Stimulated activated CD4-positive, alpha-beta T cell treated with anti-CD3 and anti-CD28 coated beads, Interleukin-2, amount 100 ng/mL, for 48 hours (primary cell): ENCODE measurements around the gene TMC5.

Experiments
- DNase-seq, 2 donors: peaks; one replicate each; pipeline ENCODE4 v3.0.0-alpha.2; 2020

Gene TMC5

DNA sequence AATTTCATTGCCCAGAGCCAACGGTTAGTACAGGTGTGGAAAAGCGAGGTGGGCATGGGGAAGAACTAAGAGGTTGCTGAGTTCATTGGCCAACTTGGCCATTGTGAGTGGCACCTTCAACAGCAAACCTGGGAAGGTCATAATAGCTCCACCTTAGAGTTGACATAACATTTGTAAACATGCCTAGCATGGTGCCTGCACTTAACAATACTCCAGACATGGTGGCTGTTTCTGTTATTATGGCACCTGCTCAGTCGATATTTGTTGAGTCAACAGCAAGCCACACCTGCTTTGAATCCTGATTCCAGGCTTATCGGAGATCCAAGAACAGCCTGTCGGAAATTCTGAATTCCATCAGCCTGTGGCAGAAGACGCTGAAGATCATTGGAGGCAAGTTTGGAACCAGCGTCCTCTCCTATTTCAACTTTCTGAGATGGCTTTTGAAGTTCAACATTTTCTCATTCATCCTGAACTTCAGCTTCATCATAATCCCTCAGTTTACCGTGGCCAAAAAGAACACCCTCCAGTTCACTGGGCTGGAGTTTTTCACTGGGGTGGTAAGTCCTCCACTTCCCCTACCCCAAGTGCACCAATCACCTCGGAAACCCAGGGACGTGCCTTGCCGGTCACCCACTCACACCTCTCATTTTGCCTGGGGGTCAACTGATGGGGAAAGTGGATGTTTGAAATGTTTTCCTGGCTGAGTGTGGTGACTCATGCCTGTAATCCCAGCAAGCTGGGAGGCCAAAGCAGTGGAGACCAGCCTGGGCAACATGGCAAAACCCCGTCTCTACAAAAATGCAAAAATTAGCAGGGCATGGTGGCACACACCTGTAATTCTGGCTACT lies 46.0 kb downstream of the TMC5 start:
- DNase-seq: no peak

DNA sequence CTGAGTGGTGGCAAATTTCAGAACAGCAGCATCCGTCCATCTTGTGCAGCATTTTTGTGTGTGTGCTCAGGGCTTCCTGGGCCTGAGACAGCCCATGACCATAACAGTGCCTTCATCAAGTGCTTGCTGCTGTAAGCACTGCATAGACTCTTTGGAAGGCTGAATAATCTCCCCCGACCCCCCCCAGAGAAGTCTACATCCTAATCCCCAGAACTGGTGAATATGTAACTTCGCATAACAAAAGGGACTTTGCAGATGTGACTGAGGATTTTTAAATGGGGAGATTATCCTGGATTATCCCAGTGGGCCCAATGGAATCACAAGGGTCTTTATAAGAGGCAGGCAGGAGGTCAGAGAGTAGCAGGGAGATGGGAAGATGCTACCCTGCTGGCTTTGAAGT lies 50.6 kb downstream of the TMC5 start:
- no peak for DNase-seq

GRCh38 chr16:19472482-19472881 lies 54.8 kb downstream of the TMC5 start:
- no peak for DNase-seq

- no peak for DNase-seq
Observed at GRCh38 chr16:19474617-19475016, 56.9 kb downstream of the TMC5 start.

DNA sequence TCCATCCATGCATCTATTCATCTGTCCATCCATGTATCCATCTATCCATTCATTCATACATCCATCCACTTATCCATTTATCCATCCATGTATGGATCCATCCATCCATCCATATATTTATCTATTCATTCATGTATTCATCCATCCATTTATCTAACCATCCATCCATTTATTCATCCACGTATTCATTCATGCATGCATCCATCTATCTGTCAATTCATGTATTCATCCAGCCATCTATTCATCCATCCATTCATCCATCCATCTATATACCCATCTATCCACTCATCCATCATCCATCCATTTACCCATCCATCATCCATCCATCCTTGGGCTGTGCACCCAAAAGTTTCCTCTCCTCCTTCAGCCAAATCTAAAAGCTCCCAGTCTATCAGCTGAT lies 60.8 kb downstream of the TMC5 start:
- no peak for DNase-seq

DNA sequence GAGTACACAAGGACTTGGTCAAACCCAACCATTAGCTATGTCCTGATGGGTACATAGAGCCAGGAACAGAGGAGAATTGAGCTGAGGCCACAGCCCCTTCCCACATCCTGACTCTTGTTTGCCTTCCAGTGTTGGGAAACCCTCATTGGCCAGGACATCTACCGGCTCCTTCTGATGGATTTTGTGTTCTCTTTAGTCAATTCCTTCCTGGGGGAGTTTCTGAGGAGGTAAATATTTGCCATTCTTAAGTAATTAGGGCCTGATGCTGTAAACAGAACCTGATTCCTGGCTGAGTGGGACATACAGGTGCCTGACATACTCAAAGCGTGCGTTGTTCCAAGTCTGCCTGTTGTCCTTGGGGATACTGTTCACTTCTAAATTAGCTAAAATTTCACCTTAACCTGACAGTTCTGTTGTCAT lies 61.6 kb downstream of the TMC5 start:
- DNase-seq: no peak

DNA sequence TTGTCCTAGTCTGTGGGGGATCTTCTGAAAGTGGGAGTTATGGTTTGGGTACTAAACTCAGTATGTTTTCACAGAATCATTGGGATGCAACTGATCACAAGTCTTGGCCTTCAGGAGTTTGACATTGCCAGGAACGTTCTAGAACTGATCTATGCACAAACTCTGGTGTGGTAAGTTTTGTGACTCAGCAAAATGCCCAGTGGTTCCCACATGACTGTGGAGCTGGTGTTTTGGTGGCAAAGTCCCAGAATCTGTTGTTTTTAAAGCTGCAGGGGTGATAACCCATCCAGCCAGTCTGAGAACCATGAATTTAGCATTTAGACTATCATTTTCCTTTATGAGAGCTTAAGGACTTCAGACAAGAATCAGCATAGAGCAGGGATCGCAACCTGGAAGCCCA lies 63.6 kb downstream of the TMC5 start:
- DNase-seq: no peak

GRCh38 chr16:19481769-19482168 lies 64.1 kb downstream of the TMC5 start:
- DNase-seq: no peak

- DNase-seq: no peak
Observed at GRCh38 chr16:19482291-19482690, 64.6 kb downstream of the TMC5 start.

DNA sequence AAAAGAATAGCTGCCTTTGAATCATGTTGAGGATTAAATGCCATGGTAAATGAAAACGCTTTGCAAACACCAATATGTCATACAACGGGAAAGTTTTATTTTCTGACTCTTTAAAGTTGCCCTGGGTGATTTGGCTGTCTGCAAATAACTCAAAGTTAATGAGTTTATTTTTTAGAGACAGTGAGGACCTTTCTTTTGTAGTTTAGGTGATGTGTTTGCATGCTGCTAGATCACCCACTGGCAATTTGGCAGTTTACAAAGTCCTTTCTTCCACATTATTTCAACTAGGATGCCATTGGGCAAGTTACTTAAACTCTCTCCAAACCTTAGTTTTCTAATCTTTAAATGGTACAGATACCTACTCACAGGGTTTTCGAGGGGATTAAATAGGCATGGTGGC lies 66.4 kb downstream of the TMC5 start:
- DNase-seq: no peak

- no peak for DNase-seq
Observed at GRCh38 chr16:19485611-19486010, 67.9 kb downstream of the TMC5 start.

- DNase-seq: no peak
Observed at GRCh38 chr16:19486051-19486450, 68.4 kb downstream of the TMC5 start.

GRCh38 chr16:19486750-19487325 lies 69.2 kb downstream of the TMC5 start:
- DNase-seq: no peak

DNA sequence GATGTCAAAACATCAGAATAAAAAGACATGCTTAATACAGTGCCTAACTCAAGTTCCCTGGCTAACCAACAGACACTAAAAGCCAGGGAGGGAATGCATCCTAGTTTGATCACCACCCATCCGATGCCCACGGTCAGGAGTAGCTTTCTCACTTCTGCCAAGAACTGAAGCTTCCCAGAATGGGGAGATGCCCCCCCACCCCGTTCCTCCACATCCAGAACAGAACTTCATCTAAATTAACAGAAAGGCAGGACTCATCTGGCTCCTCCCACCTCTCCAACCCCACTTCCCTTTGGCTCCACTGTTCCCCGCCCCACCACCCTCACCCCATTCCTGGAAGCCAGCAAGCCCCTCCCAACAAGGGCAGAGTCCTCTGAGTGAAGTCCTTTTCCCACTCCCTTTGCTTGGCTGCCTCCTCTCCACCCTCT lies 70.5 kb downstream of the TMC5 start:
- DNase-seq: no peak

DNA sequence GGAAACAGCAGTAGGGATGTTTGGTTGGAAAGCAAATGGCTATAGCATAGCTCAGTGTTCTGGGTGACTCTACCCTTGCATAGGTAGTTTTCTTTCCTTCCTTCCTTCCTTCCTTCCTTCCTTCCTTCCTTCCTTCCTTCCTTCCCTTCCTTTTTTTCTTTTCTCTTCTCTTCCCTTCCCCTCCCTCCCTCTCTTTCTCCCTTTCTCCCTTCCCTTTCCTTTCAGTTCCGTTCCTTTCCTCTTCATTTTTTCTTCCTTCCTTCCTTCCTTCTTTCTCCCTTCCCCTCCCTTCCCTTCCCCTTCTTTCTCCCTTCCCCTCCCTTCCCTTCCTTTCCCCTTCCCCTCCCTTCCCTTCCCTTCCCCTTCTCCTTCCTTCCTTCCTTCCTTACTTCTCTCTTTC lies 72.9 kb downstream of the TMC5 start:
- no peak for DNase-seq

DNA sequence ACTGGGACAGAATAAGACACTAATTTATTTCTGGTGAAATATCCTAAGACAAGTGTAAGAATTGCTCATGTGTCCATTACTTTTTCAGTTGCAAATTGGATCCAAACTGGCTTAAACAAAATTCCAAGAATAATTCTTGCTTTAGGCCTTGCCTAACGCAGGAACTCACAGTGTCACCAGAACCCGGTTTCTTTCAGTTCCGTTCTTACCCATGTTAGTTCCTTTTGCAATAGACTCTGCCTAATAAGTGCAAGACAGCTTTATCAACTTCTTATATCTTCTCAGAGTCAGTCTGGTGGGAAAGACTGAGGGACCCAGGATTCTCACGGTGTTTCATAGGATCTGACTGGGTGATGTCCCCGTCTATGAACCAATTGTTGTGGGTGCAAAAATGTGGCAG lies 79.5 kb downstream of the TMC5 start:
- DNase-seq: no peak

DNA sequence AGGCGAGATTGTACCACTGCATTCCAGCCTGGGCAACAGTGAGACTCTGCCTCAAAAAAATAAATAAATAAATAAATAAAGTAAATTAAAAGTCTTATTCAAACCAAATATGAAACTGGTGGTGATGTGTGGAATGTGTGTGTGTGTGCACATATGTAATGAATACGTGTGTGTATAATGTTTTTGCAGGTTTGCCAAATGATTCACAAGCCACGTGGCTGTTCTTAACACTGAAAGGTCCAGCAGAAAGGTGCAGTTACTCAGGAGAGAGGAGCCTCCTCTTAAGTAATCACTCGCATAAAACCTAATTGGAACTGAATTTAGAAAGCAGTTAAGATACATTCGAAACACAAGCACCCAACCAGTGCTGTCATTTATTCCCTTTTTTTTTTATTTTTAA lies 81.3 kb downstream of the TMC5 start:
- DNase-seq: no peak

DNA sequence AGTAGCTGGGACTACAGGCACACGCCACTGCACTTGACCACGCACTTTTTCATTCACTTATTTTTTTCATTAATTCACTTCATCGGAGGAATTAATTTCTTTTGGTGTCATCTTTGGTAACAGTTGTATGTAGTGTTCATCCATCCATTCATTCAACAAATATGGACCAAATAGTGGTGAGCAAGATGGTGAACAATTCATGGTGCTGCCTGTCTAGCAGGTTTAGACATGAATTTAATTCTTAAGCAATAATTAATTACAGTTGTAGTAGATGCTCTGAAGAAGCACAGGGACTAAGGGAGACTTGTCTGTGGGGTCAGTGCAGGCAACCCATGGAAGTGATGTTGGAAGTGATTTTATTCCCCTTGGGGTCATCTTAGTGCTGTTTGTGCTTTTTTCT lies 81.8 kb downstream of the TMC5 start:
- no peak for DNase-seq

DNA sequence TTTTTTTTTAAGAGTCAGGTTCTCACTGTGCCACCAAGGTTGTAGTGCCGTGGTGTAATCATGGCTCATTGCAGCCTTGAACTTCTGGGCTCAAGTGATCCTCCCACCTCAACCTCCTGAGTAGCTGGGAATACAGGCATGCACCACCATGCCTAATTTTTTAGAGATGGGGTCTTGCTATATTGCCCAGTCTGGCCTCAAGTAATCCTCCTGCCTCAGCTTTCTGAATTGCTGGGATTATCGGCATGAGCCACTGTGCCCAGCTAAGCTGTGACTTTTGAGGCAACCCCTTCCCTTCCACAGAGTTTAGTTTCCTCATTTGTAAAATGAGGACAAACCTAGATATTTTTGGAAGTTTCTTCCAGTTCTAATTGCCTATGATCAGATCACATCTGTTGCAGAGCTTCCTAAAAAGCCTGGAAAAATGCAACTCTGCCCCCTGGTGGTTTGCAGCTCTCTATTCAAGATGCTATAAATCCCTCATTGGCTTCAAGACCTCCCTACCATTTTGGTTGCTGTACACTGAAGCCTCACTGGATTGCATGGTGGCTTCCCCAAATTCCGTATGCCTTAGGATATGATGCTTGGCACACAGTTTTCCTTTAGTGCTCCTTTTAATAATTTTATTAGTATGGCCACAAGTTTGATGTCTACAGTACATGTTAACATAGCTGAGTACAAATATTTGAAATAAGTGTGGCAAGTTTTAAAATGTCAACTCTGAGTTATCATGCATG lies 84.9 kb downstream of the TMC5 start:
- DNase-seq: peak; percentile 67 to 70

- no peak for DNase-seq
Observed at GRCh38 chr16:19503461-19504075, 85.9 kb downstream of the TMC5 start.

GRCh38 chr16:19505600-19506303 lies 88.1 kb downstream of the TMC5 start:
- no peak for DNase-seq

- DNase-seq: no peak
Observed at GRCh38 chr16:19506965-19507364, 89.3 kb downstream of the TMC5 start.

GRCh38 chr16:19507867-19508266 lies 90.2 kb downstream of the TMC5 start:
- no peak for DNase-seq
